ENCODE data around the gene ING4. TPM values are rescaled to one million over a fixed set of nuclear protein-coding genes. Genes with fewer than 3 reads are reported as not detected.
A peak's percentile ranks its signal among the peaks of the same experiment; 100 is the strongest.

The ING4 gene
- total and polyA plus RNA-seq, 4 donors, result 13.9 to 18.1 (median 15.2) TPM

DNA sequence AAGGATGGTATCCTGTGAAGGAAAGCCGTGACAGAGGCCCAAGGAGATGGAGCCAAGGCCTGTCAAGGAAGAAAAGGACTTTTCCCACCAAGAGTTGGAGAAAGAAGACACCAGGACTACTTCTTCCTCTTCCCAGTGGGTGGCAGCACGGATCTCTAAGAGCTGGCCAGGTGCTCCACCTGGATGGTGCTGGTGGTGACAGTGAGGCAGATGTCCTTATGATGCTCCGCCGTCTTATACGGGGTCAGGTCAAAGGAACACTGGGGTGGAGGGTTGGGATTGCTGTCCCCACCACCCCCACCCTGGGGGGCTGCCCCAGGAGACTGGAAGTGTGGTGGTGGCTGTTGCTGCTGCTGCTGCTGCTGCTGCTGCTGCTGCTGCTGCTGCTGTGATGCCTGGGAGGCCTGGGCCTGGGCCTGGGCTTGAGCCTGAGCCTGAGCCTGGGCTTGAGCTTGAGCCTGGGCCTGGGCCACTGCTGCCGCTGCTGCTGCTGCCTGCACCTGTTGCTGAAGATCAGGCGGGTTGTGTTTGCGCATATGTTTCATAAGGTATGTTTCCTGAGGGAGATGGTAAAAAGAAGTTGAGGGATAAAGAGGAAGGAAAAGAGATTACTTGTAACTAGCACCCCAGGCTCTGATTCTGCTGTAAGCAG is 4.8 kb upstream of the ING4 start:
- Histone ChIP-seq H3K27me3 (ENCODE audit: control insufficient read depth in 4 of 4, insufficient read depth in 4 of 4, low read length in 3 of 4) (no peaks in the 10 kb centered on the region), H3K4me3 (ENCODE audit: low read depth in 1 of 3, low read length in 3 of 3) (no peak overlapping the region), H3K9me3 (ENCODE audit: control insufficient read depth in 4 of 4, low read length in 3 of 4) (no peaks in the 10 kb centered on the region), H3K36me3 (ENCODE audit: control insufficient read depth in 4 of 4, insufficient read depth in 3 of 4, low read depth in 1 of 4, low read length in 3 of 4) (peaks cover 23 to 57% (median 49%) of the 10 kb centered on the region in 4 donors), H3K4me1 (ENCODE audit: control insufficient read depth in 4 of 4, insufficient read depth in 4 of 4, low read length in 3 of 4) (no peaks in the 10 kb centered on the region), H3K27ac (ENCODE audit: low read depth in 1 of 2, low read length in 2 of 2) (no peak overlapping the region), H3K9ac (ENCODE audit: low read depth in 1 of 2, low read length in 2 of 2) (no peak overlapping the region)
- WGBS, result 80% methylated on average over 8 of the region's 8 CpGs
- no peak for DNase-seq (ENCODE audit: low spot score)
- TF ChIP-seq, protein P1, sequence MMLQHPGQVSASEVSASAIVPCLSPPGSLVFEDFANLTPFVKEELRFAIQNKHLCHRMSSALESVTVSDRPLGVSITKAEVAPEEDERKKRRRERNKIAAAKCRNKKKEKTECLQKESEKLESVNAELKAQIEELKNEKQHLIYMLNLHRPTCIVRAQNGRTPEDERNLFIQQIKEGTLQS (IDR thresholded peaks at IDR 0.05), result no peak
- peak in 1 of 2 donors; percentile 50 for TF ChIP-seq RAD21 (IDR thresholded peaks at IDR 0.05)
- no peak for TF ChIP-seq HNF4G (IDR thresholded peaks at IDR 0.05)
- no peak for TF ChIP-seq HNF4A (conservative IDR thresholded peaks at IDR 0.05)

DNA sequence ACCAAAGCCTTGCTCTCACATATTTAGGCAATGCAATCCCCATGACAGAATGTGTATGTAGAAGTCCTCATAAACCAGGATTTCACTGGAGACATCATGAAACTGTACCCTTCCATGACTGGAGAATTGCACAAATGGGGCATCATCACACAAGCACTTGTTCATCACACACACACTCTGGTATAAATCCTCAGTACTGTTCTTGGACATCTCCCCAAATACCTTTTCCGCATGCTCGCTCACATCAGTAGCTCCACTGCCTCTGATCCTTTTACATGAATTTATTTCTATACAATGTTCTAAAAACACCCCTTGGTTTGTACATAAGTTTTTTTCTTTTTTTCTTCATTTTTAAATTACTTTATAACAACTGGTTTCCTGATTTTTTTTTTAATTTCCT is 3.3 kb upstream of the ING4 start:
- Histone ChIP-seq H3K27ac (ENCODE audit: low read depth in 1 of 2, low read length in 2 of 2) (no peak overlapping the region), H3K36me3 (ENCODE audit: control insufficient read depth in 4 of 4, insufficient read depth in 3 of 4, low read depth in 1 of 4, low read length in 3 of 4) (peaks cover 19 to 42% (median 36%) of the 10 kb centered on the region in 4 donors)

More for the DNA sequence above, 3.3 kb upstream of the ING4 start:
- H3K27me3 ChIP-seq (ENCODE audit: control insufficient read depth in 4 of 4, insufficient read depth in 4 of 4, low read length in 3 of 4), result no peaks in the 10 kb centered on the region
- 97% methylated on average over 2 of the region's 2 CpGs for WGBS
- H3K9ac ChIP-seq (ENCODE audit: low read depth in 1 of 2, low read length in 2 of 2), result no peak overlapping the region
- H3K9me3 ChIP-seq (ENCODE audit: control insufficient read depth in 4 of 4, low read length in 3 of 4), result no peaks in the 10 kb centered on the region
- TF ChIP-seq, protein P2, sequence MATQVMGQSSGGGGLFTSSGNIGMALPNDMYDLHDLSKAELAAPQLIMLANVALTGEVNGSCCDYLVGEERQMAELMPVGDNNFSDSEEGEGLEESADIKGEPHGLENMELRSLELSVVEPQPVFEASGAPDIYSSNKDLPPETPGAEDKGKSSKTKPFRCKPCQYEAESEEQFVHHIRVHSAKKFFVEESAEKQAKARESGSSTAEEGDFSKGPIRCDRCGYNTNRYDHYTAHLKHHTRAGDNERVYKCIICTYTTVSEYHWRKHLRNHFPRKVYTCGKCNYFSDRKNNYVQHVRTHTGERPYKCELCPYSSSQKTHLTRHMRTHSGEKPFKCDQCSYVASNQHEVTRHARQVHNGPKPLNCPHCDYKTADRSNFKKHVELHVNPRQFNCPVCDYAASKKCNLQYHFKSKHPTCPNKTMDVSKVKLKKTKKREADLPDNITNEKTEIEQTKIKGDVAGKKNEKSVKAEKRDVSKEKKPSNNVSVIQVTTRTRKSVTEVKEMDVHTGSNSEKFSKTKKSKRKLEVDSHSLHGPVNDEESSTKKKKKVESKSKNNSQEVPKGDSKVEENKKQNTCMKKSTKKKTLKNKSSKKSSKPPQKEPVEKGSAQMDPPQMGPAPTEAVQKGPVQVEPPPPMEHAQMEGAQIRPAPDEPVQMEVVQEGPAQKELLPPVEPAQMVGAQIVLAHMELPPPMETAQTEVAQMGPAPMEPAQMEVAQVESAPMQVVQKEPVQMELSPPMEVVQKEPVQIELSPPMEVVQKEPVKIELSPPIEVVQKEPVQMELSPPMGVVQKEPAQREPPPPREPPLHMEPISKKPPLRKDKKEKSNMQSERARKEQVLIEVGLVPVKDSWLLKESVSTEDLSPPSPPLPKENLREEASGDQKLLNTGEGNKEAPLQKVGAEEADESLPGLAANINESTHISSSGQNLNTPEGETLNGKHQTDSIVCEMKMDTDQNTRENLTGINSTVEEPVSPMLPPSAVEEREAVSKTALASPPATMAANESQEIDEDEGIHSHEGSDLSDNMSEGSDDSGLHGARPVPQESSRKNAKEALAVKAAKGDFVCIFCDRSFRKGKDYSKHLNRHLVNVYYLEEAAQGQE (IDR thresholded peaks at IDR 0.05), result no peak
- TF ChIP-seq, protein P3, sequence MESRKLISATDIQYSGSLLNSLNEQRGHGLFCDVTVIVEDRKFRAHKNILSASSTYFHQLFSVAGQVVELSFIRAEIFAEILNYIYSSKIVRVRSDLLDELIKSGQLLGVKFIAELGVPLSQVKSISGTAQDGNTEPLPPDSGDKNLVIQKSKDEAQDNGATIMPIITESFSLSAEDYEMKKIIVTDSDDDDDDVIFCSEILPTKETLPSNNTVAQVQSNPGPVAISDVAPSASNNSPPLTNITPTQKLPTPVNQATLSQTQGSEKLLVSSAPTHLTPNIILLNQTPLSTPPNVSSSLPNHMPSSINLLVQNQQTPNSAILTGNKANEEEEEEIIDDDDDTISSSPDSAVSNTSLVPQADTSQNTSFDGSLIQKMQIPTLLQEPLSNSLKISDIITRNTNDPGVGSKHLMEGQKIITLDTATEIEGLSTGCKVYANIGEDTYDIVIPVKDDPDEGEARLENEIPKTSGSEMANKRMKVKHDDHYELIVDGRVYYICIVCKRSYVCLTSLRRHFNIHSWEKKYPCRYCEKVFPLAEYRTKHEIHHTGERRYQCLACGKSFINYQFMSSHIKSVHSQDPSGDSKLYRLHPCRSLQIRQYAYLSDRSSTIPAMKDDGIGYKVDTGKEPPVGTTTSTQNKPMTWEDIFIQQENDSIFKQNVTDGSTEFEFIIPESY (IDR thresholded peaks at IDR 0.05), result no peak
- TF ChIP-seq FOXA1 (IDR thresholded peaks at IDR 0.05) (no peak), SP1 (IDR thresholded peaks at IDR 0.05) (no peak), HNF4G (IDR thresholded peaks at IDR 0.05) (no peak)
- TF ChIP-seq, protein P1 (IDR thresholded peaks at IDR 0.05), result no peak
- TF ChIP-seq, protein P4, sequence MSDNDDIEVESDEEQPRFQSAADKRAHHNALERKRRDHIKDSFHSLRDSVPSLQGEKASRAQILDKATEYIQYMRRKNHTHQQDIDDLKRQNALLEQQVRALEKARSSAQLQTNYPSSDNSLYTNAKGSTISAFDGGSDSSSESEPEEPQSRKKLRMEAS (IDR thresholded peaks at IDR 0.05), result no peak
- peaks cover 4 to 11% (median 11%) of the 10 kb centered on the region in 4 donors for H3K4me1 ChIP-seq (ENCODE audit: control insufficient read depth in 4 of 4, insufficient read depth in 4 of 4, low read length in 3 of 4)
- no peak overlapping the region for H3K4me3 ChIP-seq (ENCODE audit: low read depth in 1 of 3, low read length in 3 of 3)
- DNase-seq (ENCODE audit: low spot score), result no peak

Measured in liver (tissue), 9 donors.